ENCODE measurements around the gene EDN3. TPM values are rescaled to one million over a fixed set of nuclear protein-coding genes. Genes with fewer than 3 reads are reported as not detected.

The EDN3 gene
- total RNA-seq, 3 donors from 2014 or later (not counting 1 experiment from before 2014, with no cell fraction given), result 0.24 to 0.53 (median 0.41) TPM

DNA sequence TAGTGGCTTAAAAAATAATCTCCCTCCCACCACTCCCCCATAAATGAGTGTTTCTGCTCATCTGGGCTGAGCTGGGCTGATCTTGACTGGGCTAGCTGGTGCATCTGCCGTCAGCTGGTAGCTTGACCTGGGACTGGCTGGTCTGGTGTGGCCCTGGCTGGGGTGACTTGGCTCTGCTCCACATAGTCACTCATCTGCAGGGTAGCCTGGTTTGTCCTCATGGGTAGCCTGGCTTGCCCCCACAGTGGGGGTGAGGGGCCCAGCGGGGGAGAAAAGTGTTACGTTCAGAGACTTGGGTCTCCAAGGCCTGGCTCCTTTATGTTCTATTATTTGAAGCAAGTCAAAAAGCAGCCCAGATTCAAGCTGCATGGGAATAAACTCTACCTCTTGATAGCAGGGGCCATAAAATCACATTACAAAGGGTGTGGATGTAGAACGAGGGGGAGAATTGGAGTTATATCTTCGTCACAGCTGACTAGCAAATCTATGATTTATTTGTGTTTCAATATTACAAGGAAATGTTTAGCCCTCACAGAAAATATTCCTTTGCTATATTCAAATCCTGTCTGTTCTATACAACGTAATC is 32.9 kb downstream of the EDN3 start:
- intact Hi-C loops (cut with micrococcal nuclease), result no loop called here
- no peak for TF ChIP-seq CTCF (IDR thresholded peaks at IDR 0.05)
- Histone ChIP-seq H3K4me1 (ENCODE audit: control insufficient read depth, insufficient read depth, low read length) (no peaks in the 10 kb centered on the region), H3K27me3 (ENCODE audit: control insufficient read depth, insufficient read depth, low read length) (no peaks in the 10 kb centered on the region), H3K36me3 (ENCODE audit: control insufficient read depth, insufficient read depth, low read length) (no peaks in the 10 kb centered on the region), H3K9me3 (ENCODE audit: control insufficient read depth, insufficient read depth, low read length) (no peaks in the 10 kb centered on the region), H3K4me3 (ENCODE audit: low read length) (no peak overlapping the region), H3K27ac (ENCODE audit: low read length) (no peak overlapping the region)
- no peaks in the 10 kb centered on the region for H3K36me3 Mint-ChIP-seq
- H3K9me3 Mint-ChIP-seq, result no peaks in the 10 kb centered on the region
- no peak for DNase-seq
- H3K4me3 Mint-ChIP-seq, result no peak overlapping the region
- ATAC-seq, result no peak
- H3K4me1 Mint-ChIP-seq, result no peaks in the 10 kb centered on the region
- H3K27me3 Mint-ChIP-seq (ENCODE audit: low read depth in 2 of 2), result peaks cover 14 to 31% of the 10 kb centered on the region in 2 donors
- 89% methylated on average over 6 of the region's 6 CpGs for WGBS (ENCODE audit: insufficient coverage)
- no peak overlapping the region for H3K27ac Mint-ChIP-seq

DNA sequence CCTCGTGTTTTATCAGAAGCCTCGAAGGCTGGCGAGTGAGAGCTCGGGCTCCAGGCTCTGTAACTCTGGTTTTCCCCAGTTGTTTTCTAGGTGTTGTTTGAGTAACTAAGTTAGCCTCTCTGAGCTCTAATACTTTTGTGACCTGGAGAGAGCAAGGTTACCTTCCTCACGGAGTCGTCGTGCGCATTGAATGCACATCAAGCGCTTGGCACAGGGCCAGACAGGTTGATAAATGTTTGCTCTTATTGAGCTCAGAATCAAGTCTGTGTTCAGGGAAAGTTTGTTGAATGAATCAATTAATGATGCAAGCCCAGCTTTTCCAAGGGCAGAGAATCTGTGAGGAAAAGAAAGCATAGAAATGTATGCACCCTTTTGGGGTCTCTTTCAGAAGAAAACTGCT is 33.5 kb downstream of the EDN3 start:
- no peaks in the 10 kb centered on the region for H3K36me3 ChIP-seq (ENCODE audit: control insufficient read depth, insufficient read depth, low read length)
- Mint-ChIP-seq H3K27ac (no peak overlapping the region), H3K4me1 (no peaks in the 10 kb centered on the region), H3K9me3 (no peaks in the 10 kb centered on the region), H3K4me3 (no peak overlapping the region), H3K27me3 (ENCODE audit: low read depth in 2 of 2) (peaks cover 14 to 29% of the 10 kb centered on the region in 2 donors), H3K36me3 (no peaks in the 10 kb centered on the region)
- H3K27me3 ChIP-seq (ENCODE audit: control insufficient read depth, insufficient read depth, low read length), result no peaks in the 10 kb centered on the region
- ATAC-seq (no peak), DNase-seq (no peak)
- WGBS (ENCODE audit: insufficient coverage), result 90% methylated on average over 9 of the region's 9 CpGs
- no peak for TF ChIP-seq CTCF (IDR thresholded peaks at IDR 0.05)
- no peaks in the 10 kb centered on the region for H3K9me3 ChIP-seq (ENCODE audit: control insufficient read depth, insufficient read depth, low read length)
- no peak overlapping the region for H3K4me3 ChIP-seq (ENCODE audit: low read length)
- intact Hi-C loops (cut with micrococcal nuclease), result no loop called here
- H3K27ac ChIP-seq (ENCODE audit: low read length), result no peak overlapping the region
- H3K4me1 ChIP-seq (ENCODE audit: control insufficient read depth, insufficient read depth, low read length), result no peaks in the 10 kb centered on the region

GRCh38 chr20:59334651-59335300 is 34.4 kb downstream of the EDN3 start:
- H3K4me3 Mint-ChIP-seq, result no peak overlapping the region
- WGBS (ENCODE audit: insufficient coverage), result 90% methylated on average over 7 of the region's 7 CpGs
- no peaks in the 10 kb centered on the region for H3K9me3 Mint-ChIP-seq
- H3K27me3 ChIP-seq (ENCODE audit: control insufficient read depth, insufficient read depth, low read length), result no peaks in the 10 kb centered on the region
- no peak for TF ChIP-seq CTCF (IDR thresholded peaks at IDR 0.05)
- H3K36me3 ChIP-seq (ENCODE audit: control insufficient read depth, insufficient read depth, low read length), result no peaks in the 10 kb centered on the region
- DNase-seq, result no peak
- no peak overlapping the region for H3K4me3 ChIP-seq (ENCODE audit: low read length)
- no peaks in the 10 kb centered on the region for H3K36me3 Mint-ChIP-seq
- no peaks in the 10 kb centered on the region for H3K9me3 ChIP-seq (ENCODE audit: control insufficient read depth, insufficient read depth, low read length)
- H3K4me1 Mint-ChIP-seq, result no peaks in the 10 kb centered on the region
- intact Hi-C loops (cut with micrococcal nuclease), result no loop called here
- no peaks in the 10 kb centered on the region for H3K4me1 ChIP-seq (ENCODE audit: control insufficient read depth, insufficient read depth, low read length)
- no peak overlapping the region for H3K27ac ChIP-seq (ENCODE audit: low read length)
- ATAC-seq, result no peak
- H3K27ac Mint-ChIP-seq, result no peak overlapping the region
- peaks cover 18 to 29% of the 10 kb centered on the region in 2 donors for H3K27me3 Mint-ChIP-seq (ENCODE audit: low read depth in 2 of 2)

DNA sequence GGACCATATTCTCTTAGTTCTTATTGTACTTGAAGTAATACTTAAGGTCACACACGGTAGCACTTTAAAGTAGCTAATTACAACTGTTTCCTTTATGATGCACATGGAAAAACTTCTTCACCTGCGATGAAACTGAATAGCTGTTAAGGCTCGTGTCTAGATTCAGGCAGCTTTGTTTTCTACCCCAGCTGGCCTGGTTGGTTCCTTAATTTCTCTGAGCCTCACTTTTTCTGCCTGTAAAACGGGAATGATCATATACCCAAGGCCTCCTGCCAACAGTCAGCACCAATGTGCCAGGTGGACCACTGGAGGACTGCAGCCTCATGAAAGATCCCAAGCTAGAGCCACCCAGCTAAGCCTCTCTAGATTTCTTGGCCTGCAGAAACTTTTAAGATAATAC is 35.0 kb downstream of the EDN3 start:
- no peaks in the 10 kb centered on the region for H3K4me1 ChIP-seq (ENCODE audit: control insufficient read depth, insufficient read depth, low read length)
- no peak overlapping the region for H3K4me3 Mint-ChIP-seq
- intact Hi-C loops (cut with micrococcal nuclease), result no loop called here
- H3K27ac ChIP-seq (ENCODE audit: low read length), result no peak overlapping the region
- no peak overlapping the region for H3K4me3 ChIP-seq (ENCODE audit: low read length)
- H3K36me3 ChIP-seq (ENCODE audit: control insufficient read depth, insufficient read depth, low read length), result no peaks in the 10 kb centered on the region
- no peaks in the 10 kb centered on the region for H3K27me3 ChIP-seq (ENCODE audit: control insufficient read depth, insufficient read depth, low read length)
- peaks cover 18 to 29% of the 10 kb centered on the region in 2 donors for H3K27me3 Mint-ChIP-seq (ENCODE audit: low read depth in 2 of 2)
- TF ChIP-seq CTCF (IDR thresholded peaks at IDR 0.05), result no peak
- ATAC-seq, result no peak
- H3K27ac Mint-ChIP-seq, result no peak overlapping the region
- no peaks in the 10 kb centered on the region for H3K36me3 Mint-ChIP-seq
- H3K9me3 Mint-ChIP-seq, result no peaks in the 10 kb centered on the region
- 78% methylated on average over 4 of the region's 4 CpGs for WGBS (ENCODE audit: insufficient coverage)
- no peak for DNase-seq
- no peaks in the 10 kb centered on the region for H3K4me1 Mint-ChIP-seq
- H3K9me3 ChIP-seq (ENCODE audit: control insufficient read depth, insufficient read depth, low read length), result no peaks in the 10 kb centered on the region
